Measurements from ENCODE around the gene DCLK2.

Gene DCLK2

DNA sequence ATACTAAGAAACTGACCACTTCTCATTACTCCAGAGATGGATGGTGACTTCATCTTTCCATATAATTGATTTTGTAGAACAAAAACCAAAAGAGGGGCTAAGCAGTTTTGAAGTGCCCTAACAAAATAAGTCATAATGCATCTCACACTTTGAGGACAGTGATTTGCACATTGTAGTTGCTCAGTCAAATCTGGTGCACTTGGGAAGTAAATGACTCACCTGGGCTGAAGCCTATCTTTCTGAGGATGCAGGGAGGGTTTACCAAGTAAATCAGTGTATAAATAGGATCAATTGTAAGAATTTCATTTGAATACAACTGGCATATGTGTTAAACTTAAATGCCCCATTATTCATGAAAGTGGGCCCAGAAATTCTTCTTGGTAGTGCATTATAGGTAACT lies 134.2 kb downstream of the DCLK2 start:
- DNase-seq = no peak

DNA sequence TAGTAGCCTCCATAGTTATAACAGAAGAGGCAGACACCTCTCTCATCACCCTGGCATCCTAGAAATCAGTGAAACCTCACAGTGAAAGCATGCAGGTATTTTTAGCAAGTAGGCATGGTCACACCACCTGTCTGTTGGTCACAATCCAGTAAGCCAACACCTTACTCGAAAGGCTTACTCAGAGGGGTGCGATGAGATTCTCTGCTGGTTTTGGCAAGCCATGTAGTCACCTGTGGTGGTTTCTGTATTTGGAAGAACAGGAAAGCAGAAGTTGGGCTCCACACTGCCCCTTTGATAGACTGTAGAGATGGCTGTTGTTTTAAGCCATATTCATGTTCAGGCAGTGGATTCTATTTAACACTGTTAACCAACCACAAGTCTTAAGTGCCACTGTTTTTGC lies 134.7 kb downstream of the DCLK2 start:
- DNase-seq = no peak

DNA sequence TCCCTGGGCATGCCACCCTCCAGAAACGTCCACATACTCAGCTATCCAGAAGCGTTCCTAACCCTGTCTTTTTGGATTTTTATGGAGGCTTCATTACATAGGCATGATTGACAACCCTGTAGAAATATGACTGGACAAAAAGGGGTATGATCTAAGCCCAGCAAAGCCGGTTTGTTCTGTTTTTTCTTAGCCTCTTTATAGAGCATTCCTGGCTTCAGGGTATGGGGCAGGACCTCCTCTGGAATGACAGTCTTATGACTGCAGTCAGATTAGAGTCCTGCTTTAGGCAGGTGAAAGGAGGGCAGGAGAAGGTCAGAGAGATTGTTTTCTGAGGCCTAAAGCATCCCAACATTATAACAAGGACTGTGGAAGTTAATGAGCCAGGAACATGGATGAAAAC lies 137.4 kb downstream of the DCLK2 start:
- DNase-seq = no peak

DNA sequence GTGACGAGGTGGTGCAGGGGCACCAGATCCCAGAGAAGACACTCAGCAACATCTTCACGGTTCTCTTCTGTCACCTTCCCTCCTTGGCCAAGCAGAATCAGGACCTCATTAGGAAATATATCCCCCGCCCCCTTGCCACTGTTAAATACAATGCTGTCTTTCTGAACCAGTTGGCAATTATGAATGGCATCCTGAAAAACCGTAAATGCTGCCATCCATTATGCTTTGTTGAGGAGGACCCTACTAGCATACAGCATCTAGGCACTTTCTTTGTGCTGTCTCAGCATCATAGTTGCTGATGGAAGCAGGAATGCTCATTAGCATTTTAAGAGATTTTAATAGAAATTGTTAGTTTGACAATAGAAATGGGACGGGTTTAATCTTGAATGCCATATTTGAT lies 138.5 kb downstream of the DCLK2 start:
- DNase-seq = no peak

DNA sequence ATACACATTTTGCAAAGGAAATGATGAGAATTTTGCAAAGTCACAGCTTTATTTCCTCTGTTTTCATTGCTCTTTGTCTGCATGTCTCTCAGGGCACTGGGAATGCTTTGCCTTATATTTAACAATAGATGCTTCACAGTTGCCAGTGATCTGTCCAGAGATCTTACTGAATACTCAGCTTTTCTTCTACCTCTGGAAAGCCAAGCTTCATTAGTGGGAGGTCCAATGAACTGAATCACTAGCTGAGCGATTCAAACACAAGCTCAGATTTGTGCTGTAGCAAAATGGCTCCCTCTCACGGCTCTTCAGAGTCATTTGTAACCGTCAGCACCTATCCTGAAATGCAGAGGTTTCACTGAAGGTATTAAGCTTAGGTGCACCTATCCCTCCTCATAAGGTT lies 138.9 kb downstream of the DCLK2 start:
- peak in 1 of 2 experiments; percentile 11 for DNase-seq

DNA sequence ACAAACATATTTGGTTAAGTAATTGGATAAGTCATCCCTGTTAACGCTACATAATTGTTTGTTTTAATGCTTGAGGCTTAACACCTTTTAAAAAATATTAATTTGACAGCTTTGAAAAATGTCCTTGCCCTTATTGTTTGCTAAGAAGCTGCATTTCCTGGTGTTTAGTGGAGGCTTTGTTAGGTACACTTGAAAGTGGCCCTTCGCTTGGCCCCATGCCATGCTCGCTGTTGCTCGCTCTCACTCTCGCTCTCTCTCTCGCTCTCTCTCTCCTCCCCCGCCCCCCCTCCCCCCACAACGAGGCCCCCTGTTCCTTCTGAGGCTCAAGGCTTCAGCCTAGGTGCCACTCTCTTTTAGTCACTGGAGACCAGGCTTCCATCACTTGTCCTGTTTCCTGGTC lies 139.6 kb downstream of the DCLK2 start:
- DNase-seq = no peak

DNA sequence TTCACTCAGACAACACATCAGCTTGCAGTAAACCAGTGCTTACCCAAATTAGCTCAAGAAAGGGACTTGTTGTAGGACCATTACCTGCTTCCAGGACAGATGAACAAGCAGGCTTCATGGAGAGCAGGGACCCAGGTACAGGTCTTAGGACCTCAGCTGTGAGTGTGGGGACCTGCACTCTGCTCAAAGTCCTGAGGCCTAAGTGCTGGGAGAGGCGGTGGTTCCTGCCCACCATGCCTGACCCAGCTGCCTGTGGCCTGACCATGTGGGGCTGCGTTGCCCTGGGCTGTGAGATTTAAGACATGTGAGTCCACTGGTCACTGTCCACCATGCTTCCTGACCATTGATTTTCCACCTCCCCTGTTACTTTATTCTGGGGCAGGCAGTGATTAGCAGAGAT lies 140.2 kb downstream of the DCLK2 start:
- DNase-seq = no peak

DNA sequence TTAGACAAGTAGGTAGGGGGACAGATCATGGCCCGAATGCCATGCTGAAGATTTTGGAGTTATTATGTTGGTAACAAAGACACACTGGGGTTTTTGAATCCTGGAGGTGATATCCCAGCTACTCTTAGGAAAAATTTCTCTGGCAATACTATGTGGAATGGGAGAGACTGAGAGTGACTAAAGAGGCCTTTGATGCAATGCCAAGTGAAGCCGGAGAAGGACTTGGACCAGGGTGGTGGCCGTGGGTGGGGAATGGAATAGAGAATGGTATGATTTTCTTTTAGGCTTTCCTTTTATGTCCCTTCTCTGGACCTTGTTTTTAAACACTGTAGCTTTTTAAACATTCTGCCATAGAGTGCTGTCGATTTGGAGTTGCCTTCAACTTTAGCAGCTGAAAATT lies 141.6 kb downstream of the DCLK2 start:
- DNase-seq = no peak

DNA sequence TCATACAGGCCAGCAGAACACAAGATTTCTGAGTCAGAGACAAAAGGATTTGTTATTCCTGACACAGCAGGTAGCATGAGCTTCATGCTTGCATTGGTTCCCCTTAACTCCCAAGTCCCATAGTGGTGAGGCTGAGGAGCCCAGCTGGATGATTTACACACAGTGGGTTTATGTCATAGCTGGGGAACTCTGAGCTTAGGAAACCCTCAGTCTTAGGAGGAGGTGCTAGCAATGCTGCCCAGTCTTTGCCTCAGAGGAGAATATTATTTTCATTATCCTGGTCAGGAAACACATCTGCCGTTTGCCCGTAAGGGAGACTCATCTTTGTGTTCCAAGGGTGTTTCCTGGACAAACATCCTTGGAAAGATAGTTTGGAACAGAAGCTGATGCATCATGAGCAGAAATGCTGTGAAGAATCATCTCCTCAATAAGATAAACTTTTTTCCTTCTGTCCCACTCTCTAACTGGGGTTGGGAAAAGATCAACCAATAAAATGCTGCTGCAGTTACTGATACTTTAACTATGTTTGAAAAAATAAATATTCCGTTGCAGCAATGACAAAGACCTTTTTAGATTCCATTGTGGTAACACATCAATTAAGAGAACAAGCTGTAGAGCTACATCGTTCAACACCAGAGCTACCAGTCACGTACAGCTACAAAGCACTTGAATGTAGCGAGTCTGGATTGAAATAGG lies 146.8 kb downstream of the DCLK2 start:
- no peak for DNase-seq

DNA sequence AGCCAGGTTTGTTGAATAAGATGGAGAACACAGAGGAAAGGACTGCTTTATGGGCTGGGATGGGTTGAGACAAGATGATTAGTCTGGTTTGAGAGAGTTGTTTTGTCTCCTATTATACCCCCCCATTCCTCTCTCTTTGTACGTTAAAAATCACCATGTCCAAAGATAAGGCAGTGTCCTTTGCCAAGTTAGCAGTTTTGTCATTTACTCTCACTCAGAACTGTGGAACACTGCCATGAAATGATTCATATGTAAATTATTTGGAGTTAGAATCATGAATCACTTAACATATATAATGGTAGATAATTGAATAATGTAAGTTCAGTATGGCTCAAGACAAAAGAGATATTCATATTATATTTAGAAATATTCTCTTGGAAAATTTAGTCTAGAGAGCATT lies 151.3 kb downstream of the DCLK2 start:
- no peak for DNase-seq

DNA sequence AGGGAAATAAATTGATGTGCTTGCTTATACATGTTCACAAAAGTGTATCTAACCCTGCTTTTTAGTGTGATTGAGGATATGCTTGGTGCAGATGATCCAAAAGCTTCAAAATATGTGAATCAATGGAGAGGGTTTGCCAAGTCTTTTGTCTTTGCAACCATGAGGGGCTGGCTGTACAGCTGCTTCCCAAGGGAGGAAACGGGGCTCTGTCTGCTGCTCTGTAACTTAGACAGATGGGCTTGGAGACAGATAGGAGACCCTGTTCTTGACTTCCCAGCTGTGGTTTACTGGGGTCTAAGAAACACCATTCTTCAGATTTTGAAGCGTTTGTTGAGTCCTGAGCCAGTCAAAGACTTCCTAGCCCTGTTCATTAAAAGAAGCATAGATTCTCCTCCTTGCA lies 152.3 kb downstream of the DCLK2 start:
- no peak for DNase-seq

DNA sequence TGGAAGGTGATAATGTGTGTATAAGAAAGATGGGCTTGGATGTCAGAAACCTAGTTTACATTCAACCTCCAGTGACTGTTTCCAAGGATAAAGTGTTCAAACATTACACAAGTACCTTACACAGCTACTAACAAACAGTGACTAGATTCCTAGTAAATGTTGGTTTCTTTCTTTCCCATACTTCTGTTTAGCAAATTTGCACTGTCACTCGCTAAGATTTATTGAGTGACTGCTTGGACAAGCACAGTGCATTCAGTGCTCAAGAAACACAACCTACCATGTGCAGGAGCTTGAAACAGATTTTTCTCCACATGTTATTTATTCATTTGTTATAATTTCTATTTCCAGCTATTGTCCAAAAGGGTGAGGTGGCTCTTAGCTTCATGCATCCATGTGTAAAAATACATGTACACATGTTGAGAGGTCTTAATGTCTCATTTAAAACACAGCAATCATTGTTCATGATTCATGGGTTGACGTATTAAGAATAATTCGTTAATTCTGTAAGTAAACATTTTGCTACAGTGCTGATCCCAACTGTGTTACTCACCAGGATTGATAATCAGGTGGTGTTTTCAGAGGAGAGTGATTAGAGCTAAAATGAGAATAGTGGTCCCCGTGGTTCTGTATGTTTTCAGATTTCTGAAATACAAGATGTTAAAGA lies 153.0 kb downstream of the DCLK2 start:
- DNase-seq = no peak

DNA sequence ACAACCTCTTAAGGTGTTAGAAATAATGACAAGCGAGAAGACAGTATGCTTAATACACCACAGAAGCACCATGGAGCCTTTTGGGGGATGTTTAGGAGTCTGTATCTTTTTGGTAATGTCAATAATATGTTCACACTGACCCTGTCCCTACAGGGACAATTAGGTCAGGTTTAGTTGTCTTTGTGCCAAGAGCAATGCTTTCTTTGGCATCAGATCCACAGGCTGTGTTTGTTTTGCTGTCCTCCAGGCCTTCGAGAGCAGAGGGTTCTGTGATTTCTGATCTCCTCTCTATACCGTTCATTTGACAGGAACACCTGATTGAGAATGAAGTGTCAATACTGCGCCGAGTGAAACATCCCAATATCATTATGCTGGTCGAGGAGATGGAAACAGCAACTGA lies 153.8 kb downstream of the DCLK2 start:
- DNase-seq = no peak

DNA sequence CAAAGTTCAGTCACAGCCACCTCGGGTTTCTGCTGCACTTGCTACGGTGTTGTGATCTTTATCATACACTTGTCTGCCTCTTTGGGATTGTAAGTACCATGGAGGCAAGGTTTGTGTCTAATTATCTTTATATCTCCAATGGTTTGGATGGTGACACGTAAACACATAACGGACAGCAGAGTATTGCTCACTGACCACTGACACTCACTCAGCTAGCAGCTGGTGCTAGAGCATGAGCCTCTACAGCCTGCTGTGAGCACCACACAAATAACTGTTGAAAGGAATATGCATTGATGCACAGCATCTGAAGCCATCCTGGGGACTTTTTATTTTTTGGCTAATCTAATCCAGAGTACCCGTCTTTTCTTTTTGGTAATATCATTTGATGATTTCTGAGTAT lies 156.0 kb downstream of the DCLK2 start:
- DNase-seq = no peak

DNA sequence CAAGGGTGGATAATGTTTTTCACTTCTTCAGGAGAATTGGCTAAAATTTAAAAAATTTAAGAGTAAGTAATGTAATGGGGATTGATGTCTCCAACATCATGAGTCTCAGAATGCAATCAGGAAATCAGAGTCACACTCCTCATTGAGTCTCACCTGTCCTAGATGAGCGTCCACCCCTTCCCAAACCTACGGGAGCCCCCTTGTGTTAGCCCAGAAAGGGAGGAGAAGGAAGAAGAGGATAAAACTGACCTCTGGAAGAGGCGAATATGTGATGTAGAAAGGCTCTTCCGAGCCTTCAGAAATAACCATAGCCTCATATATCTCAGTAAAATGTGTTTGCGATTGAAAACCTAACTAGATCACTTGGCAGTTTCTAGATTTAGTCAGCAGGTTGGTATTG lies 157.1 kb downstream of the DCLK2 start:
- DNase-seq = no peak

DNA sequence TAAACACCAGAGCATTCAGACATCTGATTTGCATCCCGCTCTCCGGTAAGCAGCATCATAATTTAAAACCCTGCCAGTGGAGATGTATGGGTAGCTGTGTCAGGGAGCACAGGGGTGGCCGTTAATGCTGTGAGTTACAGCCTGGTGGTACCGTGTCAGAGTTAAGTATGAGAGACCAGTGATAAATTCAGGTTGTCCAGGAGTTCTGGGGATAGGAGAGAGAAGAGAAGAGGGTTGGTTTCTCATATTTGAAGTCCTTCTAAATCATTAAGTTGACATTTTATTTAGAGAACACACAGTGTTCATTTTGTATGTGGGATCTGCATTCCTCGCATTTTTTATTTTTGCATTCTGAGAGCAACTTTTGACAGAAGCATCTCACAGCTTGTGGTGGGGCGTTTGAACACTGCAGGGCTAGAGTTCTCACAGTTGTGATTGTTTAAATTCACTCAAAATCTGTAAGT lies 157.6 kb downstream of the DCLK2 start:
- DNase-seq = no peak

DNA sequence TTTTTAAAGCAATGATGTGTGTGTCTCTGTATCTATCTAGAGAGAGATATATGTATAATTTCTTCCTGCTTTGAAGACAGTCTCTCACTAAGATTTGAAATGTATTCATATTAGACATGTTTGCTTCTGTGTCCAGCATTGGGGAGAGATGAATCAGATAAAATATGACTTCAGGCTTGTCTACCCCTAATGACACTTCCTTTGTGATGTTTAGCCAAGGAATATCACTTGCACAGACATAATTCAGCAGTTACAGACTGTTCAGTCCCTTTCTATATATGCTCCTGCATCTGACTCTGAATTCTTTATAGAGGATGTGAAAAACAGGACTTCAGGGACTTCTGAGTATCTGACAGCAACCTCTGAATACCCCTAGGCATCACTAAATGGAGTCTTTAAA lies 158.4 kb downstream of the DCLK2 start:
- no peak for DNase-seq

DNA sequence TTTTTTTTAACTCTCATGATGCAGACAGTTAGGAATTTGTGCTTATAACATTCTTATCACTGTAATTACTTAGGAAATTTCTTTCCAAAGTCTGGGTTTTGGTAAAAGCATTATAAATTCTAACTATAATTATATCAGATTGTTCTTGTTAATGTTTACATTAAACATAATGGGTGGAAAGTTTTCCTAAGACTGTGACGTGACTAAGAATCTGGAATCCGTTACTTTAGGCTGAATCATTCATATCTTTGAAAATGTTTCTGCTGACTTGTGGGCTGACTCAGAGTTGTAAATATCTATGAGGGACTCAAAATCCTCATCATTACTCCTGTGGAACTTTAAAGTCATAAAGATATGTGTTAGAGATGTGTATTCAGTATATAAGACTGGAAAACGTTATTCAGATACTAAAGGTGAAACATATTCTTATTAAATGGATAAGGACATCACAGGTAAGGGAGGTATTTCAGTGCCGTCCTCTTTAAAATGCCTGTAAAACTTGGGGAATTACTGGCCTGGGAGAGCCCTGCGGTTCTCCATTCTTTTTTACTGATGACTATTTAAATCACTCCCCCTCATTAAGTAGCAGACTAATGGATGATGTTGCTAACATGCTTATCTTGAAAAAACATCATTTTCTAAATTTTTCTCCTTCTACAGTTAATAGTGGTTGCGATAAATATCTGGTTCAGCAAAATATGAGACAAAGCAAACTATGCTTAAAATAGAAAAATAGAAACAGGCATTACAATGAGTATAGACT lies 159.0 kb downstream of the DCLK2 start:
- no peak for DNase-seq

DNA sequence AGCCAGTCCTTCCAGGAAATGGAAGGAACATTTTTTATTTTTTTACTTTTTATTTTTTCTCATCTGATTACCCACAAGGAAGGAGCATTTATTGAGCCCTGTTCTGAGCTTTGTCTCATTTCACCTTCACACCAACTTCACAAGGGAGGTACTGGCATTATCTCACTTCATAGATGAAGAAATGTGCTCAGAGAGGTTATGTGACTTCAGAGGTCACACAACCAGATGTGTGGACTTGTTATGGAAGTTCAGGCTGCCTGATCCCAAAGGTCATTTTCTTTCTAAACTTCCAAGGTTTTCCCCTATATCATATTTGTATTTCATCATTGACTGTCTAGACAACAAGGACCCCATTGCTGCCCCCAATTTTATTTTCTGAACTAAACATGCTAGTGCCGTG lies 160.3 kb downstream of the DCLK2 start:
- DNase-seq = no peak

DNA sequence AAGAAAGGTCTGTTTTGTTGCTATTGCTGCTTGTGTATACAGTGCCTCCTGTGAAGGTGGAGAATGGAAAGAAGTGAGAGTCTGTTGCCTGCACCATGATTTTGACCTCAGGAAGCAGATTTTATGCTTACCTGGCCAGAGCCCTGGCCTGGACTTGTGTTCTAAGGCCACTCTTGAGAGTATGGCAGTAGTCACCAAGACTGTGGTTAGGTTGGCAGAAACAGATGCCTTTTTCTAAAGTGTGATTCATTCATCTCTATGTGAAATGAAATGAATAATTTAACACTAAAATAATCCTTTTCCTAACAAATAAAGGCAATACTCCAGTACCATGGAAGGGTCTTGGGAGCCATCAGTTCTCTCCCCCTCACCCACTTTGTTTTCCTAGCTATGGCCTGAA lies 161.8 kb downstream of the DCLK2 start:
- no peak for DNase-seq

DNA sequence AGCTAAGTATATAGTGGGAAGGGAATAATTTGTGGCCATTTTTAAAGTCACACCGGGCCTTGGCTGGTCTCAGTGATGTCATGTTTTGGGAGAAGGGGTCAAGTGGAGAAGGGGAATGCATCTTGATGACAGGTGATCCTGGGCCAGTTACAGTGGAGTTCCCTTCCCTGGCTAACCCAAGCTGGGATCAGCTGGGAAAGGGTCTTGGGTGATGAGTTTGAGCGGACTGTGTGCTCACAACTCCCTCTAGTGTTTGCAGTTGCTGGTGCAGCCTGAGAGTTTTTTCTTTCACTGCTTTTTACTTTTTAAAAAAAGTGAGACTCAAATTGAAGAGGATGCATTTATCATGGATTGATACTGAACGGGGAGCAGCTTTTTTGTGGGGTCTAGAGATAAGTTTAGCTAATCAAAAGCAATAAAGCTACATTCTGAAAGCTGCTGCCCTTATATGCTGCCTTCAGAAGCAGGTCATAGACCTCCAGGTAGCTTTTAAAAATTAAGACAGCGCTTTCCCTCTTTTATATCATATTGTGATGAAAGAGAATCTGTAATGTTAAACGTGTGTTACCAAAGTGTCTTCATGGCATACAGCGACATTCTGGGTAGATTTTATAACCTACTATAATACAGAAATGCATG lies 164.7 kb downstream of the DCLK2 start:
- DNase-seq = peak in 1 of 2 experiments; percentile 10

DNA sequence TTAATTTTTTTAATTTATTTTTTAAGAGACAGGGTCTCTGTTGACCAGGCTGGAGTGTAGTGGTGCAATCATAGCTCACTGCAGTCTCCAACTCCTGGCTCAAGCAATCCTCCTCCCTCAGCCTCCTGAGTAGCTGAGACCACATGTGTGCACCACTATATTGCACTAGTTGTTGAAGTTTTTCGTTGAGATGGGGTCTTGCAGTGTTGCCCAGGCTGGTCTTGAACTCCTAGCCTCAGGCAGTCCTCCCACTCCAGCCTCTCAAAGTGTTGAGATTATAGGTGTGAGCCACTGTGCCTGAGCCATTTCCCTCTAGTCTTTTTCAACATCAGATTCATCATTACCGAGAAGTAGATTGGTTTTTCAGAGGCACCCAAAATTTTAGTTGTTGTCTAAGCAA lies 165.7 kb downstream of the DCLK2 start:
- no peak for DNase-seq

DNA sequence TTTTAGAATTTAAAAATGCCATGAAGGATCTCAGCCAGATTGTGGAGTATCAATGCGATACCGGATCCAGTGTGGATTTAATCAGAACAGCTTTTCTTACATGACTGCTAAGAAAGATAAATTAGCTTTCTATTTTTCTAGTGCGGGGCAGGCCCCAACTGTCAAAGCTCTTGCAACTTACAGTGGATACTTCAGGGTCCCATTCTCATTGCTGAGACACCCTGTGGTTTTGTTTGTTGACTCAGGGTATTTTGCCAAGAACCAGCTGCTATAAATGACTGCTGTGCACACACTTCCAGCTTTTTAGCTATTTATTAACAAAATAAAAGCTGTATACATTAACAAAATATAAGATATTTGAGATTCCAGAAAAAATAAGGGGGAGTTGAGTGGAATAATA lies 166.4 kb downstream of the DCLK2 start:
- DNase-seq = no peak

DNA sequence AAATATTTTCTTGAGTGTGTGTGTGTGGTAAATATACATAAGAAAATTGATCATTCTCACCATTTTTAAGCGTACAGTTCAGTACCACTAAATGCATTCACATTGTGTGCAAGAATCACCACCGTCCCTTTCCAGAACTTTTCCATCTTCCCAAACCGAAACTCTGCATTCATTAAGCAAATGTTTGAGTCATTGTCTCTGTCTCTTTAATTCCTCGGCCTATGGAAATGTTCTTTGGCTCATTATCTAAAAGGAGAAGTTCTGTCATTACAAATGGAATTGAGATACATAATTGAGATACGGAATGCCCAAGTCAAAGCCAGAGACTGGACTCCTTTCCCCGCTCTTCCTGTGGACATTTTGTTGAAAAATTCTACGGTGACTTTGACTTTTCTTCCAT lies 168.9 kb downstream of the DCLK2 start:
- DNase-seq = no peak

Data from NCI-H524 (cell line).